Measurements from ENCODE around the gene HOXB3.

- TF ChIP-seq POLR2AphosphoS5 (IDR thresholded peaks at IDR 0.05), result no peak
- no peak for TF ChIP-seq POLR2A (IDR thresholded peaks at IDR 0.05)
- TF ChIP-seq CTCF (IDR thresholded peaks at IDR 0.05), result no peak
Observed at GRCh38 chr17:48574505-48575065, 15.5 kb downstream of the HOXB3 start.

Measured in prostate gland (tissue), 2 donors.